ENCODE results near the gene AP2A2.

- TF ChIP-seq CTCF (IDR thresholded peaks at IDR 0.05): no peak
- TF ChIP-seq POLR2A (IDR thresholded peaks at IDR 0.05): no peak
- no peak for TF ChIP-seq POLR2AphosphoS5 (IDR thresholded peaks at IDR 0.05)
- TF ChIP-seq EP300 (IDR thresholded peaks at IDR 0.05): no peak
Measured at GRCh38 chr11:1027483-1028290, 102.0 kb downstream of the AP2A2 start.
